T-helper 1 cell (primary cell): Measurements from ENCODE around the gene DDIT3.
"Not testable (repeated sequence)": the region's sequence is repeated elsewhere in the genome, so short reads cannot be mapped to it uniquely, and the experiment has no call there.

ENCODE experiments used
- DNase-seq, 5 donors: peaks; one replicate each; pipeline ENCODE4 v3.0.0-alpha.2; 2012 to 2020

DDIT3 gene

GRCh38 chr12:57524814-57525614 lies 4.7 kb upstream of the DDIT3 start:
- DNase-seq = no peak

- no peak for DNase-seq
These were observed 3.6 kb upstream of the DDIT3 start for GRCh38 chr12:57523706-57524614.

- DNase-seq = peak; percentile 38 to 59 (median 46)
These were observed 2.8 kb upstream of the DDIT3 start for GRCh38 chr12:57522887-57523705.

- DNase-seq = peak; percentile 83 to 94 (median 87)
These were observed 1.9 kb upstream of the DDIT3 start, which contains the start of gene MBD6 for GRCh38 chr12:57522011-57522886. MBD6 (plus strand) TSS chr12:57522824; CDS start chr12:57524304, 1,480 bp downstream.

- DNase-seq = peak in 1 of 5 donors; percentile 18
These were observed 1.3 kb upstream of the DDIT3 start for GRCh38 chr12:57521525-57522010.

GRCh38 chr12:57519796-57520052 lies 590 bp downstream of the DDIT3 start:
- DNase-seq = no peak

GRCh38 chr12:57518920-57519795 lies 1.2 kb downstream of the DDIT3 start:
- DNase-seq = no peak

- DNase-seq = no peak
These were observed 2.0 kb downstream of the DDIT3 start for GRCh38 chr12:57518176-57518919.

GRCh38 chr12:57517718-57518117 lies 2.6 kb downstream of the DDIT3 start:
- DNase-seq = not testable (repeated sequence)

- no peak for DNase-seq
These were observed 3.1 kb downstream of the DDIT3 start for GRCh38 chr12:57517187-57517586.

GRCh38 chr12:57516617-57517153 lies 3.6 kb downstream of the DDIT3 start:
- no peak for DNase-seq

- DNase-seq = no peak
These were observed 4.3 kb downstream of the DDIT3 start for GRCh38 chr12:57515934-57516541.

GRCh38 chr12:57515408-57515933 lies 4.8 kb downstream of the DDIT3 start:
- DNase-seq = no peak

GRCh38 chr12:57514720-57515407 lies 5.5 kb downstream of the DDIT3 start:
- no peak for DNase-seq

GRCh38 chr12:57514246-57514645 lies 6.1 kb downstream of the DDIT3 start:
- DNase-seq = not testable (repeated sequence)

- DNase-seq = not testable (repeated sequence)
These were observed 6.6 kb downstream of the DDIT3 start for GRCh38 chr12:57513677-57514076.

- no peak for DNase-seq
These were observed 7.0 kb downstream of the DDIT3 start for GRCh38 chr12:57513266-57513665.

GRCh38 chr12:57512665-57513064 lies 7.6 kb downstream of the DDIT3 start:
- DNase-seq = no peak
